Activated CD4-positive, alpha-beta memory T cell treated with anti-CD3 and anti-CD28 coated beads, Interleukin-2, amount 10 ng/mL, durations not matched to agents 7 days and 5 days (primary cell): ENCODE results near the gene ARHGAP6. TPM values are rescaled to one million over a fixed set of nuclear protein-coding genes. Genes with fewer than 3 reads are reported as not detected.

Experiments
- CTCF ChIA-PET: fragments of 350-600 bp; sonication (Branson Sonifier 250); formaldehyde crosslinking; loops from one replicate; lab custom pipeline; 2021; ENCODE audit warnings: antibody characterized with exemption, inconsistent platforms; lab: Charles Lee
- POLR2A ChIA-PET: fragments of 350-600 bp; sonication (Branson Sonifier 250); formaldehyde crosslinking; loops from one replicate; lab custom pipeline; 2021; ENCODE audit warnings: antibody characterized with exemption; lab: Charles Lee
- DNase-seq: peaks from one replicate; pipeline ENCODE4 v3.0.0-alpha.2; 2020
- H3K27ac Mint-ChIP-seq: one replicate; pipeline ENCODE4 v1.8.0; 2021; ENCODE audit warnings: mild to moderate bottlenecking, mixed read lengths
- H3K27me3 Mint-ChIP-seq: one replicate; pipeline ENCODE4 v1.8.0; 2021; ENCODE audit warnings: mixed read lengths
- H3K36me3 Mint-ChIP-seq: one replicate; pipeline ENCODE4 v1.8.0; 2021; ENCODE audit warnings: low read depth, mixed read lengths
- H3K4me1 Mint-ChIP-seq: one replicate; pipeline ENCODE4 v1.8.0; 2021; ENCODE audit warnings: mixed read lengths
- H3K4me3 Mint-ChIP-seq: one replicate; pipeline ENCODE4 v1.8.0; 2021; ENCODE audit warnings: mild to moderate bottlenecking, mixed read lengths
- H3K9me3 Mint-ChIP-seq: one replicate; pipeline ENCODE4 v1.8.0; 2021; ENCODE audit warnings: mixed read lengths
- total RNA-seq, 2 experiments: library from RNA; stranded (reverse); gene quantifications; one replicate each; pipeline ENCODE4 v1.2.3, GENCODE V29; 2021

ARHGAP6 gene
- total RNA-seq, 2 experiments from 2014 or later, result not detected

GRCh38 chrX:11214346-11215190 is 451.2 kb downstream of the ARHGAP6 start:
- H3K27ac Mint-ChIP-seq, result no peak overlapping the region
- H3K4me1 Mint-ChIP-seq, result no peaks in the 10 kb centered on the region
- no peak for DNase-seq
- H3K27me3 Mint-ChIP-seq, result no peaks in the 10 kb centered on the region
- H3K4me3 Mint-ChIP-seq, result no peak overlapping the region
- no peaks in the 10 kb centered on the region for H3K9me3 Mint-ChIP-seq
- CTCF ChIA-PET, result no interaction called here
- H3K36me3 Mint-ChIP-seq, result no peaks in the 10 kb centered on the region
- POLR2A ChIA-PET, result no interaction called here

GRCh38 chrX:11212741-11213140 is 453.0 kb downstream of the ARHGAP6 start:
- Mint-ChIP-seq H3K27me3 (no peaks in the 10 kb centered on the region), H3K4me1 (no peaks in the 10 kb centered on the region), H3K27ac (no peak overlapping the region), H3K9me3 (no peaks in the 10 kb centered on the region), H3K36me3 (no peaks in the 10 kb centered on the region), H3K4me3 (no peak overlapping the region)
- POLR2A ChIA-PET, result no interaction called here
- DNase-seq, result no peak
- CTCF ChIA-PET, result no interaction called here

GRCh38 chrX:11210415-11210801 is 455.3 kb downstream of the ARHGAP6 start:
- ChIA-PET POLR2A (no interaction called here), CTCF (no interaction called here)
- no peaks in the 10 kb centered on the region for H3K27me3 Mint-ChIP-seq
- H3K36me3 Mint-ChIP-seq, result no peaks in the 10 kb centered on the region
- H3K4me1 Mint-ChIP-seq, result no peaks in the 10 kb centered on the region
- H3K4me3 Mint-ChIP-seq, result no peak overlapping the region
- no peaks in the 10 kb centered on the region for H3K9me3 Mint-ChIP-seq
- DNase-seq, result no peak
- no peak overlapping the region for H3K27ac Mint-ChIP-seq

GRCh38 chrX:11209798-11210414 is 455.8 kb downstream of the ARHGAP6 start:
- CTCF ChIA-PET, result no interaction called here
- Mint-ChIP-seq H3K27ac (no peak overlapping the region), H3K9me3 (no peaks in the 10 kb centered on the region), H3K4me3 (no peak overlapping the region), H3K27me3 (no peaks in the 10 kb centered on the region), H3K4me1 (no peaks in the 10 kb centered on the region), H3K36me3 (no peaks in the 10 kb centered on the region)
- POLR2A ChIA-PET, result no interaction called here
- DNase-seq, result no peak

GRCh38 chrX:11206716-11207115 is 459.0 kb downstream of the ARHGAP6 start:
- H3K9me3 Mint-ChIP-seq, result no peaks in the 10 kb centered on the region
- H3K27me3 Mint-ChIP-seq, result no peaks in the 10 kb centered on the region
- DNase-seq, result no peak
- no peaks in the 10 kb centered on the region for H3K36me3 Mint-ChIP-seq
- no peak overlapping the region for H3K27ac Mint-ChIP-seq
- no peak overlapping the region for H3K4me3 Mint-ChIP-seq
- ChIA-PET CTCF (no interaction called here), POLR2A (no interaction called here)
- no peaks in the 10 kb centered on the region for H3K4me1 Mint-ChIP-seq

GRCh38 chrX:11205796-11206195 is 459.9 kb downstream of the ARHGAP6 start:
- Mint-ChIP-seq H3K4me3 (no peak overlapping the region), H3K36me3 (no peaks in the 10 kb centered on the region), H3K27ac (no peak overlapping the region), H3K9me3 (no peaks in the 10 kb centered on the region), H3K27me3 (no peaks in the 10 kb centered on the region), H3K4me1 (no peaks in the 10 kb centered on the region)
- DNase-seq, result no peak
- ChIA-PET CTCF (no interaction called here), POLR2A (no interaction called here)

- ChIA-PET POLR2A (no interaction called here), CTCF (no interaction called here)
- Mint-ChIP-seq H3K9me3 (no peaks in the 10 kb centered on the region), H3K4me1 (no peaks in the 10 kb centered on the region), H3K27me3 (no peaks in the 10 kb centered on the region), H3K4me3 (no peak overlapping the region), H3K27ac (no peak overlapping the region), H3K36me3 (no peaks in the 10 kb centered on the region)
- DNase-seq, result no peak
Observed at GRCh38 chrX:11197671-11198070, 468.0 kb downstream of the ARHGAP6 start.

- no peaks in the 10 kb centered on the region for H3K36me3 Mint-ChIP-seq
Observed at GRCh38 chrX:11196476-11196875, 469.2 kb downstream of the ARHGAP6 start.

GRCh38 chrX:11193035-11193469 is 472.7 kb downstream of the ARHGAP6 start:
- Mint-ChIP-seq H3K27me3 (no peaks in the 10 kb centered on the region), H3K27ac (no peak overlapping the region), H3K4me3 (no peak overlapping the region), H3K9me3 (no peaks in the 10 kb centered on the region), H3K4me1 (no peaks in the 10 kb centered on the region), H3K36me3 (no peaks in the 10 kb centered on the region)
- ChIA-PET CTCF (no interaction called here), POLR2A (no interaction called here)
- no peak for DNase-seq

More at GRCh38 chrX:11196476-11196875, 469.2 kb downstream of the ARHGAP6 start:
- Mint-ChIP-seq H3K4me3 (no peak overlapping the region), H3K4me1 (no peaks in the 10 kb centered on the region), H3K9me3 (no peaks in the 10 kb centered on the region), H3K27ac (no peak overlapping the region), H3K27me3 (no peaks in the 10 kb centered on the region)
- ChIA-PET POLR2A (interaction anchor here (0.6 kb wide), 1 partner anchor 228 kb away, joined by 4 read pairs; no protein-coding TSS in a partner anchor), CTCF (no interaction called here)
- no peak for DNase-seq

GRCh38 chrX:11190745-11191510 is 474.8 kb downstream of the ARHGAP6 start:
- Mint-ChIP-seq H3K4me3 (no peak overlapping the region), H3K9me3 (no peaks in the 10 kb centered on the region), H3K27ac (no peak overlapping the region), H3K4me1 (no peaks in the 10 kb centered on the region), H3K36me3 (no peaks in the 10 kb centered on the region), H3K27me3 (no peaks in the 10 kb centered on the region)
- ChIA-PET CTCF (no interaction called here), POLR2A (no interaction called here)
- DNase-seq, result no peak

GRCh38 chrX:11189097-11189496 is 476.6 kb downstream of the ARHGAP6 start:
- H3K36me3 Mint-ChIP-seq, result no peaks in the 10 kb centered on the region
- ChIA-PET CTCF (no interaction called here), POLR2A (no interaction called here)
- no peaks in the 10 kb centered on the region for H3K4me1 Mint-ChIP-seq
- no peak overlapping the region for H3K27ac Mint-ChIP-seq
- H3K27me3 Mint-ChIP-seq, result no peaks in the 10 kb centered on the region
- no peak for DNase-seq
- H3K9me3 Mint-ChIP-seq, result no peaks in the 10 kb centered on the region
- H3K4me3 Mint-ChIP-seq, result no peak overlapping the region

- H3K9me3 Mint-ChIP-seq, result no peaks in the 10 kb centered on the region
- DNase-seq, result no peak
- no peaks in the 10 kb centered on the region for H3K4me1 Mint-ChIP-seq
- ChIA-PET POLR2A (no interaction called here), CTCF (no interaction called here)
- H3K27me3 Mint-ChIP-seq, result no peaks in the 10 kb centered on the region
- no peak overlapping the region for H3K27ac Mint-ChIP-seq
- no peak overlapping the region for H3K4me3 Mint-ChIP-seq
- H3K36me3 Mint-ChIP-seq, result no peaks in the 10 kb centered on the region
Observed at GRCh38 chrX:11188664-11189063, 477.1 kb downstream of the ARHGAP6 start.

- no peak overlapping the region for H3K27ac Mint-ChIP-seq
- H3K4me1 Mint-ChIP-seq, result no peaks in the 10 kb centered on the region
- no peaks in the 10 kb centered on the region for H3K9me3 Mint-ChIP-seq
- ChIA-PET POLR2A (no interaction called here), CTCF (no interaction called here)
- H3K4me3 Mint-ChIP-seq, result no peak overlapping the region
- DNase-seq, result no peak
- no peaks in the 10 kb centered on the region for H3K27me3 Mint-ChIP-seq
- no peaks in the 10 kb centered on the region for H3K36me3 Mint-ChIP-seq
Observed at GRCh38 chrX:11187001-11187400, 478.7 kb downstream of the ARHGAP6 start.
